NCI-H345 treated with DMSO at 0.1 percent for 48 hours (cell line): ENCODE measurements around the gene FALEC.

Experiments
- DNase-seq: peaks from one replicate; lab custom pipeline; 2025; ENCODE audit not compliant: unreplicated experiment; lab: John Stamatoyannopoulos, UW

FALEC gene

GRCh38 chr1:150511985-150512660 lies 3.4 kb upstream of the FALEC start:
- DNase-seq, result no peak

GRCh38 chr1:150512846-150513245 lies 2.7 kb upstream of the FALEC start:
- DNase-seq, result no peak

- DNase-seq, result no peak
Measured at GRCh38 chr1:150513351-150513791, 2.2 kb upstream of the FALEC start.

- no peak for DNase-seq
Measured at GRCh38 chr1:150514260-150514659, 1.3 kb upstream of the FALEC start.

- no peak for DNase-seq
Measured at GRCh38 chr1:150514913-150515327, 632 bp upstream of the FALEC start.

- DNase-seq, result peak; percentile 82
Measured at GRCh38 chr1:150516050-150516591, 569 bp downstream of the FALEC start.

- peak; percentile 82 for DNase-seq
Measured at GRCh38 chr1:150516616-150517015, 1.1 kb downstream of the FALEC start.

- DNase-seq, result no peak
Measured at GRCh38 chr1:150521196-150521968, 5.8 kb downstream of the FALEC start.

- no peak for DNase-seq
Measured at GRCh38 chr1:150525348-150525747, 9.8 kb downstream of the FALEC start.

GRCh38 chr1:150528196-150528595 lies 12.6 kb downstream of the FALEC start:
- DNase-seq, result no peak

- DNase-seq, result no peak
Measured at GRCh38 chr1:150529017-150529416, 13.5 kb downstream of the FALEC start.

- no peak for DNase-seq
Measured at GRCh38 chr1:150530491-150531159, 15.1 kb downstream of the FALEC start.

GRCh38 chr1:150532860-150533259 lies 17.3 kb downstream of the FALEC start:
- DNase-seq, result no peak

GRCh38 chr1:150534002-150534401 lies 18.4 kb downstream of the FALEC start:
- DNase-seq, result no peak

- no peak for DNase-seq
Measured at GRCh38 chr1:150535511-150536287, 20.1 kb downstream of the FALEC start.

- DNase-seq, result no peak
Measured at GRCh38 chr1:150536836-150537731, 21.5 kb downstream of the FALEC start.

- DNase-seq, result no peak
Measured at GRCh38 chr1:150537732-150538684, 22.5 kb downstream of the FALEC start.

- DNase-seq, result peak; percentile 93
Measured at GRCh38 chr1:150543500-150544143, 28.1 kb downstream of the FALEC start.
